NCI-H2171 treated with DMSO at 0.1 percent for 48 hours (cell line): ENCODE data around the gene DAB1.
A peak's percentile ranks its signal among the peaks of the same experiment; 100 is the strongest.

Experiments used
- DNase-seq: peaks from one replicate; lab custom pipeline; 2025; lab: John Stamatoyannopoulos, UW

DAB1 gene

DNA sequence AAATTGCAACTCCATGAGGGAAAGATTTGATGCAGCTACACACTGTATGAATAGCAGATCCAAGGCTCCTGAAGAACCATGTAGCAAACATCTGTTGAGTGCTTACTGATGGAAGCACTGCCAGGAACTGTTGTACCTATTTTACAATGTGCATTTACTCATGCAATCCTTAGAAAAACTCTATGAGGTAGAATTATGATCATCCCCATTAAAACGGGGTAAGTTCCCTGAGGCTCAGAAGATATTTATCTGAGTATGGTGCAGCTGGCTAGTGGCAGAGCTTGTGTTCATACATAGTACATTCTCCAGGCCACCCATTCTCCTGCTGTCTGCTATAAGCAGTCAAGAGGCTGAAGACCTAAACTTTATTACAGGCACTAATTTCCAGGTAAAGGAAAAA lies 403.6 kb downstream of the DAB1 start:
- no peak for DNase-seq

DNA sequence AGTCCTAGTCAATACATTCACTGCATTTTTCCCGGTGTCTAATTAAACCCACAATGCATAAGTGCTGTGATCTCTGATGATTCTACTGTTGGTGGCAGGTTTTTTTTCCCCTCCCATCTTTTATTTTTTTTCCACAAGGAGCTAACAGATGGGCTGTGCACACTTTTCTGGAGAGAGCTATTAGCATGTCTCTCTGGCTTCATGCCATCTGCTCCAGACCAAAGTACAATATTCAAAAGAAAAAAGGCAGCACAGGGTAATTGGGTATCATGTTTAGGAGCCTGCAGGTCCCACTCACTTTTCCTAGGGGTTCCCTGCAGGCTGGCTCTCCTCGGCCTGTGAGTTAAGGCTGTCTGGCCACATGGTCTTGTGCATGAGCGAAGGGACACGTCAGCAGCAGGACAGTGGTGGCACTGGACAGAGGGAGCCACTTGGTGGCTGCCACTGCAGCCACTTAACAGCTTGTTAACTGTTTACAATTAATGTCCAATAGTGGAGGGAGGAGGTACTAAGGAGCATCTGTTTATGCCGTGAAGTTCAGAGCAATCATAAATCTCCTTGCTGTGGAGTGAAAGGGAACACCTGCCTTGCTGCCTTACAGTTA lies 404.5 kb downstream of the DAB1 start:
- peak; percentile 99 for DNase-seq

- DNase-seq = peak; percentile 13
These were observed 405.7 kb downstream of the DAB1 start for GRCh38 chr1:57018119-57018518.

DNA sequence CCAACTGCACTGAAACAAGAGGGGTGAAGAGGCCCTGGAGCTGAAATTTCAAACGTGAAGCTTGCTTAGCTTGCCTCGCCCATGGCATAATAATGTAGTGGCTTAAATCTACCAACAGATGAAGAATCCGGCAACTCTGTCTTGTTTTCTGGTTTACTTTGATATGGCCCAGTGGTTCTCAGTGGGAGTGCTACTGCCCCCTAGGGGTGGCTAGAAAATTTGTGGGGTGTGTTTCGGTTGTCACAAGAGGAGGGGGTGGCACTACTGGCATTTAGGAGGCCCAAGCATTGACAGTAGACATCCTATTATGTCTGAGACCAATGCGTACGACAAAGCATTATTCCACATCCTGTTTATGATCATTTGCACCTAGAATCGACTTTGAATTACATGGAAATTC lies 406.1 kb downstream of the DAB1 start:
- DNase-seq = no peak

DNA sequence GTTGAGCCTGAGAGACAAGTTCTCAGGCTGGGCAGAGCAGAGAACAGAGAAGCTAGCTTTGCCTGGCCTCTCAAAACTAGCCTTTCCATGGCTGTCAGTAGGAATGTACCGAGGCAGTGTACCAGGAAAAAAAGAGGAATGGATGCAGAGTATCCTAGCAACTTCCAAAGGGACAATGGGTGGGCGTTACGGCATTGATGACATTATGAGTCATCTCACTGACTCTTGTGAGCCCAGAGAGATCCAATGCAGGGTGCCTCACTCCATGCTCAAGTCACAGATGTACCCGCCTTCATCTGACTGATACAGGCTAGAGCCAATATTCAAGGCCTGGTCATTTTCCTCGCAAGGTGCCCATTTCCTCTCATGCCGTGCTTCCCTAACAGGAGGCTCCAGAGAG lies 406.7 kb downstream of the DAB1 start:
- DNase-seq = no peak

- DNase-seq = no peak
These were observed 408.8 kb downstream of the DAB1 start for GRCh38 chr1:57015071-57015470.

- peak; percentile 76 for DNase-seq
These were observed 410.3 kb downstream of the DAB1 start for GRCh38 chr1:57013522-57013921.

- DNase-seq = no peak
These were observed 411.5 kb downstream of the DAB1 start for GRCh38 chr1:57012315-57012714.

DNA sequence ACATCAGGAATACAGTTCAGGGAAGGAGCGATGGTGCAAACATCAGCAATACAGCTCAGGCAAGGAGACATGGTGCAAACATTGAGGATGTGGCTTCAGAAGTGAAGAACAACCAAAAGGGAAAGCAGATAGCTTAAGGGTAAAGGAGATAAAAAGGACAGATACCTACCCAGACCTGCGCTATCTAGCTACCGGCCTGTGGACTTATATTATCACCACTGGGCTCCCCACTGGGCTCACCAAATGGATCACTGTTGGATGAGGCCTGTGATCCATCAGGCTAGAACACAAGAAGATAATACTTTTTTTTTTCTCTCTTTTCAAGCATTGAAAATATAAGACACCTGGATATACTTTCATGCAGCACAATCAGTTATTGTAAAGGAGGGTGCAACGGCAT lies 413.3 kb downstream of the DAB1 start:
- no peak for DNase-seq

- no peak for DNase-seq
These were observed 415.9 kb downstream of the DAB1 start for GRCh38 chr1:57007948-57008347.

DNA sequence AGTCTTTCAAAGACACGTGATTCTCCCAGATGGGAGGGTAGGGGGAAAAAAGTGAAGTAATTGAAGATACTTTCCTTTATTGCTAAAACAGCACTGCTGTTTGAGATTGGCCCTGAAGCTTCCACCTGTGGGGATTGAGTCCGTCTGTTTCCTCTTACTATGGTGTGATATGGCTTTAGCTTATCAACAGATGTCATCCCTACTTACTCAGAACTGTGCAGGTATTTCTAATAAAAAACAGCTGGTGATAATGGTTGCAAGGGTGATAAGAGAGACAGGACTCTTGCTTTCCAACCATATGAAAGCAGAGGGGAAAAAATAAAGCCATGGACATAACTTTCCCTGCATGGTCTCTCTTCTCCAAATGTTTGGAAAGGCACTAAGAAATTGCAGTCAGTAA lies 416.4 kb downstream of the DAB1 start:
- peak; percentile 80 for DNase-seq

- DNase-seq = no peak
These were observed 420.3 kb downstream of the DAB1 start for GRCh38 chr1:57003398-57004139.

GRCh38 chr1:56995414-56996100 lies 428.3 kb downstream of the DAB1 start:
- peak; percentile 28 for DNase-seq

GRCh38 chr1:56993475-56993874 lies 430.4 kb downstream of the DAB1 start:
- DNase-seq = peak; percentile 89

DNA sequence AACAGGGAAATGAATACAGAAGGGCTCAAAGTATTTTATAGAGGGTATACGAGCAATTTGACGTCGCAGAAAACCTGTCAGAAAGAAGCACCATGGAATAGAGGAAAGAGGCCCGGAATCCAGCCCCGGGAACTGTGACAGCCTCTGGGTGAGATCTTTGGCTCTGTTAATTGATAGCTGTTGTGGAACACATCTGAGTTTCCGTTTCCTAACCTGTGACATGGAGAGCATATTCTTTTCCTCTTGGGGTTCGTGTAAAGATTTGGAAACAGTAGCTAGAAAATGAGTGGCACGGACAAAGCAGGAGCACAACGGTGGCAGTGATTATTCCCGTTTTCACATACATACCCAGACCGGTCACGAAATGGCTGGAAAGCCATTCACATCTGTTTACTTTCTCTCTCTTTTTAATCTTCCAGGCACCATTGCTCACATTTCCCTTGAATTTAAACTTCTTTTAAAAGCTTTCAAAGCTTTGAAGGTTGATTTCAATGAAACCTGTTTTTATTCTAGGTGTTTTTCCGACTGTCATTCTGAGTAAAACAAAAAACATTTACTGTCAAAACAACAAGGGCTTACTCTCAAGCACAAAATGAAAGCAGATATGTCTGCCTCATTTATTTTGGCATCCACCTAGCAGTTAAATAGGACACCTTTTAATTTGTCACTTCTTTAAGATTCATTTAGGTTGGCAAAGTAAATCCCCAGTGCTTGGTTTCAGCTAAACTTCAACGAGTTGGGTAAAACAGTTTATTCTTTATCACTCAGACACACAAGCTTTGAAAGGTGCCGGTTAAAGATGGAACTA lies 431.3 kb downstream of the DAB1 start:
- peak; percentile 22 for DNase-seq

GRCh38 chr1:56991576-56991975 lies 432.3 kb downstream of the DAB1 start:
- no peak for DNase-seq

DNA sequence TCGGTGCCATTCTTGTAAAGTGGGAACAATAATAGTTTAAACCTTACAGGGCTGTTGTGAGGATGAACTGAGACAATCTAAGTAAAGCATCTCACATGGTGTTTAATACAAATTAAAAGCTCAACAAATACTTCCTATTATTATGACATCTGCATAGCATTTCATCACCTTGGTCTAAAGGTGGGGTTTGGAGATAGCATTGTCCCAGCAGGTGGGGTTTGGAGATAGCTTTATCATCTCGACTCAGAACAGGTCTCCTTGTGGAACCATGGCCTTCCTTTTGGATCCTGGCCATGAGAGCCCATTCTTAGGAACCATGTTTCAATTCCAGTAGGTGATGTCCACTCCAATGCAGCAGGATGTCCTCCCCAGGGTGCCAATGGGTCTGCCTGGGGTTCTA lies 437.5 kb downstream of the DAB1 start:
- no peak for DNase-seq

DNA sequence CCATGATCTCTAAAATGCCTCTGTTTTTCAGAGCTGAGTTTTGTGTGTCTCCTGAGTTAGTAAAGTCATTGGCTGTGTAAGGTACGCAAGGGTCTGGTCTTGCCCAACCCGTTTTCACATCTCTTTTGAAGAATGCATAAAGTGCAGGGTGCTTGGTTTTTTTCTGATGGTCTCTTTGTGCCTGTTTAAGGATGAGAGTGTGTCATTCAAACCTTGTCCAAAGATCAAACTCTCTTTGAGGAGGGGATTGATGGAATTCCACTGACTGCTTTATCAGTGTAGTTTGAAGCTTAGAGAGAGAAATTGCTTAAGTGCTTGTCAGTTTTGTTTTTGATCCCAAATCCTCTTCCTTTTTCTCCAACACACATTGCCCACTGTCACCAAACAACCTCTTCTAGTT lies 438.0 kb downstream of the DAB1 start:
- no peak for DNase-seq

GRCh38 chr1:56983484-56983883 lies 440.4 kb downstream of the DAB1 start:
- DNase-seq = no peak

GRCh38 chr1:56979986-56980755 lies 443.7 kb downstream of the DAB1 start:
- no peak for DNase-seq

GRCh38 chr1:56978819-56979218 lies 445.0 kb downstream of the DAB1 start:
- no peak for DNase-seq

GRCh38 chr1:56977910-56978309 lies 445.9 kb downstream of the DAB1 start:
- DNase-seq = no peak
